ENCODE data around the gene ACTG1. TPM values are rescaled to one million over a fixed set of nuclear protein-coding genes. Genes with fewer than 3 reads are reported as not detected.
A peak's percentile ranks its signal among the peaks of the same experiment; 100 is the strongest.

The ACTG1 gene
- total and polyA plus RNA-seq, 2 of the 13 experiments (the other 11 are each of a cell fraction or from before 2014, with no cell fraction given): 973 to 1,138 TPM

GRCh38 chr17:81487487-81488275 lies 24.9 kb downstream of the ACTG1 start (continued):
- TF ChIP-seq ZNF547 (CRISPR knock-in tag; IDR thresholded peaks at IDR 0.05): peak; percentile 95; the same call in 1 of the 2 replicates
- peak; percentile 64; the same call in 1 of the 2 replicates for TF ChIP-seq CENPT (CRISPR knock-in tag; IDR thresholded peaks at IDR 0.05; ENCODE audit: low read depth)
- TF ChIP-seq, protein P1, sequence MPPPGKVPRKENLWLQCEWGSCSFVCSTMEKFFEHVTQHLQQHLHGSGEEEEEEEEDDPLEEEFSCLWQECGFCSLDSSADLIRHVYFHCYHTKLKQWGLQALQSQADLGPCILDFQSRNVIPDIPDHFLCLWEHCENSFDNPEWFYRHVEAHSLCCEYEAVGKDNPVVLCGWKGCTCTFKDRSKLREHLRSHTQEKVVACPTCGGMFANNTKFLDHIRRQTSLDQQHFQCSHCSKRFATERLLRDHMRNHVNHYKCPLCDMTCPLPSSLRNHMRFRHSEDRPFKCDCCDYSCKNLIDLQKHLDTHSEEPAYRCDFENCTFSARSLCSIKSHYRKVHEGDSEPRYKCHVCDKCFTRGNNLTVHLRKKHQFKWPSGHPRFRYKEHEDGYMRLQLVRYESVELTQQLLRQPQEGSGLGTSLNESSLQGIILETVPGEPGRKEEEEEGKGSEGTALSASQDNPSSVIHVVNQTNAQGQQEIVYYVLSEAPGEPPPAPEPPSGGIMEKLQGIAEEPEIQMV (CRISPR knock-in tag; IDR thresholded peaks at IDR 0.05; ENCODE audit: low read depth): 0 out of 2 replicates have a peak, but pooled peaks have one; percentile 44
- peak; percentile 91 for TF ChIP-seq POLR2G (IDR thresholded peaks at IDR 0.05; ENCODE audit: low read depth, low read length)
- no peak for TF ChIP-seq ZKSCAN8 (CRISPR knock-in tag; IDR thresholded peaks at IDR 0.05; ENCODE audit: borderline replicate concordance)
- peak; percentile 79 for TF ChIP-seq ZNF563 (CRISPR knock-in tag; IDR thresholded peaks at IDR 0.05)
- peak; percentile 81 for TF ChIP-seq SALL1 (CRISPR knock-in tag; IDR thresholded peaks at IDR 0.05)
- peak; percentile 68 for TF ChIP-seq SRSF1 (optimal IDR thresholded peaks at IDR 0.05; ENCODE audit: low read depth, low read length)
- TF ChIP-seq AGO2 (optimal IDR thresholded peaks at IDR 0.05; ENCODE audit: low read depth, low read length): no peak
- TF ChIP-seq KLF16 (CRISPR knock-in tag; IDR thresholded peaks at IDR 0.05): no peak
- TF ChIP-seq RNF2 (conservative IDR thresholded peaks at IDR 0.05; ENCODE audit: low read depth): peak; percentile 89
- TF ChIP-seq ZNF343 (CRISPR knock-in tag; IDR thresholded peaks at IDR 0.05): 0 out of 2 replicates have a peak, but pooled peaks have one; percentile 6
- TF ChIP-seq ZBTB49 (CRISPR knock-in tag; IDR thresholded peaks at IDR 0.05; ENCODE audit: borderline replicate concordance): no peak
- no peak for TF ChIP-seq MIER2 (CRISPR knock-in tag; IDR thresholded peaks at IDR 0.05)
- TF ChIP-seq ZNF34 (CRISPR knock-in tag; IDR thresholded peaks at IDR 0.05; ENCODE audit: borderline replicate concordance): no peak
- TF ChIP-seq RFXANK (CRISPR knock-in tag; IDR thresholded peaks at IDR 0.05): 0 out of 2 replicates have a peak, but pooled peaks have one; percentile 59
- no peak for TF ChIP-seq ZBTB8A (CRISPR knock-in tag; IDR thresholded peaks at IDR 0.05; ENCODE audit: borderline replicate concordance, low read depth)
- TF ChIP-seq HDAC6 (IDR thresholded peaks at IDR 0.05; ENCODE audit: low read depth, low read length): no peak
- TF ChIP-seq ZSCAN22 (CRISPR knock-in tag; IDR thresholded peaks at IDR 0.05): no peak
- peak; percentile 81 for TF ChIP-seq MTERF4 (CRISPR knock-in tag; IDR thresholded peaks at IDR 0.05)
- TF ChIP-seq FOXM1 (CRISPR knock-in tag; IDR thresholded peaks at IDR 0.05): no peak
